Bronchial epithelial cell (primary cell): ENCODE results near the gene ZNF184. TPM values are rescaled to one million over a fixed set of nuclear protein-coding genes. Genes with fewer than 3 reads are reported as not detected.

ENCODE experiments used
- DNase-seq: peaks from one replicate; pipeline ENCODE4 v3.0.0-alpha.2; 2010; ENCODE audit warnings: low read depth
- FAIRE-seq: peaks from 2 replicates; lab custom pipeline; 2011; peaks lifted over from hg19 to GRCh38; lab: Jason Lieb, UNC
- H3K27me3 ChIP-seq: 2 replicates; pipeline ENCODE4 v1.5.1; 2011; ENCODE audit warnings: low read length; ENCODE audit not compliant: control insufficient read depth, insufficient read depth
- H3K36me3 ChIP-seq: 2 replicates; pipeline ENCODE4 v1.5.1; 2011; ENCODE audit warnings: low read length; ENCODE audit not compliant: control insufficient read depth, insufficient read depth
- H3K4me3 ChIP-seq: 2 replicates; pipeline ENCODE4 v1.5.1; 2011; ENCODE audit warnings: mild to moderate bottlenecking, low read depth, low read length, control low read depth
- total RNA-seq: library from RNA; depleted of rRNA; stranded (reverse); fragments of >200 nt; gene quantifications from 2 replicates; pipeline ENCODE4 v1.2.1, GENCODE V29; 2014
- TF ChIP-seq, protein P1 (sequence below): IDR thresholded peaks from 2 replicates; pipeline ENCODE4 v1.5.1; 2011; ENCODE audit warnings: mild to moderate bottlenecking, moderate library complexity, low read length, control low read depth, inconsistent platforms; ENCODE audit not compliant: insufficient read depth, severe bottlenecking

The ZNF184 gene
- total RNA-seq, 1 donor from 2014 or later = 6.8 TPM

DNA sequence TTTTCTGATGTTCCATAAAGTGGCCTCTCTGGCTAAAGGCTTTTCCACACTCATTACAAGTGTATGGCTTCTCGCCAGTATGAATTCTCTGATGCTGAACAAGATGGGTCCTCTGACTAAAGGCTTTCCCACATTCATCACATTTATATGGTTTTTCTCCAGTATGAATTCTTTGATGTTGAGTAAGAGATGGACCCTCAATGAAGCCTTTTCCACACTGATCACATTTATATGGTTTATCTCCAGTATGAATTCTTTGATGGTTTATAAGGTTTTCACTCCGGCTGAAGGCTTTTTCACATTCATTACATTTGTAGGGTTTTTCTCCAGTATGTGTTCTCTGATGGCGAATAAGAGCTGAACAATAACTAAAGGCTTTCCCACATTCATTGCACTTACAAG, 20.4 kb downstream of the ZNF184 start:
- no peak for DNase-seq
- H3K4me3 ChIP-seq = no peak overlapping the region
- no peak for FAIRE-seq

DNA sequence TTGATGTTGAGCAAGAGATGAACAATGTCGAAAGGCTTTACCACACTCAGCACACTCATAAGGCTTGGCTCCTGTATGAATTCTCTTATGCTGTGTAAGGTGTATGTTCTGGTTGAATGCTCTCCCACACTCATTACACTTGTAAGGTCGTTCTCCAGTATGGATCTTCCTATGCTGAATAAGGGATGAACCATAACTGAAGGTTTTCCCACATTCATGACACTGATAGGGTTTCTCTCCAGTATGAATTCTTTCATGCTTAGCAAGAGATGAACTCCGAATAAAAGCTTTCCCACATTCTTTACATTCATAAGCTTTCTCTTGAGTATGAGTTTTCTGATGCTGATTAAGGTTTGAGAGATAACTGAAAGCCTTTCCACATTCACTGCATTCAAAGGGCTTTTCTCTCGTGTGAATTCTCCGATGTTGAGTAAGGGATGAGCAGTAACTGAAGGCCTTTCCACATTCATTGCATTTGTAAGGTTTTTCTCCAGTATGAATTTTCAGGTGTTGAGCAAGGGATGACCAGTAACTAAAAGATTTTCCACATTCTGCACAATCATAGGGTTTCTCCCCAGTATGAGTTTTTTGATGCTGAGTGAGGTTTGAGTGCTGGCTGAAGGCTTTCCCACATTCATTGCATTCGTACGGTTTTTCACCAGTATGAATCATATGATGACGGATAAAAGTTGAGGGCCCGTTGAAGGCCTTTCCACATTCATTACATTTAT, 21.1 kb downstream of the ZNF184 start:
- no peaks in the 10 kb centered on the region for H3K27me3 ChIP-seq
- TF ChIP-seq, protein P1, sequence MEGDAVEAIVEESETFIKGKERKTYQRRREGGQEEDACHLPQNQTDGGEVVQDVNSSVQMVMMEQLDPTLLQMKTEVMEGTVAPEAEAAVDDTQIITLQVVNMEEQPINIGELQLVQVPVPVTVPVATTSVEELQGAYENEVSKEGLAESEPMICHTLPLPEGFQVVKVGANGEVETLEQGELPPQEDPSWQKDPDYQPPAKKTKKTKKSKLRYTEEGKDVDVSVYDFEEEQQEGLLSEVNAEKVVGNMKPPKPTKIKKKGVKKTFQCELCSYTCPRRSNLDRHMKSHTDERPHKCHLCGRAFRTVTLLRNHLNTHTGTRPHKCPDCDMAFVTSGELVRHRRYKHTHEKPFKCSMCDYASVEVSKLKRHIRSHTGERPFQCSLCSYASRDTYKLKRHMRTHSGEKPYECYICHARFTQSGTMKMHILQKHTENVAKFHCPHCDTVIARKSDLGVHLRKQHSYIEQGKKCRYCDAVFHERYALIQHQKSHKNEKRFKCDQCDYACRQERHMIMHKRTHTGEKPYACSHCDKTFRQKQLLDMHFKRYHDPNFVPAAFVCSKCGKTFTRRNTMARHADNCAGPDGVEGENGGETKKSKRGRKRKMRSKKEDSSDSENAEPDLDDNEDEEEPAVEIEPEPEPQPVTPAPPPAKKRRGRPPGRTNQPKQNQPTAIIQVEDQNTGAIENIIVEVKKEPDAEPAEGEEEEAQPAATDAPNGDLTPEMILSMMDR = no peak
- H3K4me3 ChIP-seq = no peak overlapping the region
- FAIRE-seq (no peak), DNase-seq (no peak)
- H3K36me3 ChIP-seq = peaks cover 5% of the 10 kb centered on the region

More for the DNA sequence above, 20.4 kb downstream of the ZNF184 start:
- TF ChIP-seq, protein P1 = no peak
- Histone ChIP-seq H3K27me3 (no peaks in the 10 kb centered on the region), H3K36me3 (peaks cover 9% of the 10 kb centered on the region)

DNA sequence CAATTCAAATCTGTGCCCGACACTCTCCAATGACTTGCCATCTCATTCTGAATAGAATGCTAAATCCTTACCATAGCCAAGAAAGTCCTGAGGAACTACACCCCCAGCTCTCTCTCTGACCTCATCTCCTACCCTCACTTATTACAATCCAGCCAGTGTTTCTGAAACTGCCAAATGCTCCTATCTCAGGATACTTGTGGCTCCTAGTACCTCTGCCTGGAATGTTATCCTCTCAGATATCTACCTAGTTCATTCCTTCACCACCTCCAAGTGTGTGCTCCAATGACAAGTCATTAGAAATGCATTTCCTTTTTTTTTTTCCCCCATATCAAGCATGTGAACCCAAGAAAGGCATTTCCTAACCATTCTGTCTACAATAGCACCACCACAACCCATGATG, 24.4 kb downstream of the ZNF184 start:
- H3K36me3 ChIP-seq = peaks cover 1% of the 10 kb centered on the region
- no peaks in the 10 kb centered on the region for H3K27me3 ChIP-seq
- TF ChIP-seq, protein P1 = no peak
- no peak for DNase-seq
- FAIRE-seq = no peak
- H3K4me3 ChIP-seq = no peak overlapping the region

DNA sequence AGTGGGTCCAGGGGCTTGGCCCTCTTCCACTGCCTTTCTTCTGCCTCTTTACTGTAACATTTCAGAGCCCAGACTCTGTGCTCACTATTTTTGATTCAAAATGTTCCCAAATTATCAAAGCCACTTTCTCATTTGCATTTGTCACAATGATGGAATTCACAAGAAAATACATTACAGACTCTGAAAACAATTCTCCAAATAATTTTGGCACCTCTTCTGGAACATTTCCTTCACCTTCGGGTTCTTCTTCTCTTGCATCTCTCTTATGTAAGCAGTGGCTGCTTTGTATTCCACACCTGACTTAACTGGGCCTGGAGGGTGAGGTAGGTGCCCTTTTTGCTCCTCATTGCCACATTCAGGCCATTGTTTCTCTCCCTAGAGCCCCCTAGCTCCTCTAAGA, 30.0 kb downstream of the ZNF184 start:
- TF ChIP-seq, protein P1 = no peak
- Histone ChIP-seq H3K27me3 (no peaks in the 10 kb centered on the region), H3K4me3 (no peak overlapping the region), H3K36me3 (no peaks in the 10 kb centered on the region)
- FAIRE-seq = no peak
- DNase-seq = no peak

DNA sequence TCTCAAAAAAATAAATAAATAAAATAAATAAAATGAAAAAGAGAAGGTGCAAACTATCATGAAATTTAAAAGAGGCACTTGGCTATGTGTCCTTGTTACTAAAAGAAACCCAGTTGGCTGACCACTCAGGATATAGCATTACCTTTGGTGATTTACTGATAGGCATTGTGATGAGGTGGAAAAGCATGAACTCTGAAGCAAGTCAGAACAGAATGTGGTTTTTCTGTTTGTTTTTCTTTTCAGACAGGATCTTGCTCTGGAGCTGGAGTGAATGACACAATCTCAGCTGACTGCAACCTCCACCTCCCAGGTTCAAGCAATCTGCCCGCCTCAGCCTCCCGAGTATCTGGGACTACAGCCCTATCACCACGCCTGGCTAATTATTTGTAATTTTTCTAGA, 31.9 kb downstream of the ZNF184 start:
- Histone ChIP-seq H3K4me3 (no peak overlapping the region), H3K36me3 (no peaks in the 10 kb centered on the region), H3K27me3 (no peaks in the 10 kb centered on the region)
- DNase-seq (peak; percentile 92), FAIRE-seq (no peak)
- TF ChIP-seq, protein P1 = no peak

DNA sequence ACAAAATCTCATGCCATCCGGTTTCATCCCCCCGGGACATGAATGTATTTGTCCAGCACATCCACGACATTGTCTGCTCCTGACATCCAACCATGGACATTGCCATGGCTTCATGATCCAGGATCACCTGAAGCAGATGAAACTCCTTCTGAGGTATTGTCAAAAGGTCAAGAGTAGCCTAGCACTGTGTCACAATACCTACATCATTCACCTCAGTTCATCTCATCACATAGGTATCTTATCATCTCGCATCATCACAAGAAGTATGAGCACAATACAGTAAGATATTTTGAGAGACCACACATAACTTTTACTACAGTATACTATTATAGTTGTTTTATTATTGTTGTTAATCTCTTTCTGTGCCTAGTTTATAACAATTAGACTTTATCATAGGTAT, 33.5 kb downstream of the ZNF184 start:
- TF ChIP-seq, protein P1 = no peak
- H3K36me3 ChIP-seq = no peaks in the 10 kb centered on the region
- H3K4me3 ChIP-seq = no peak overlapping the region
- DNase-seq = no peak
- no peak for FAIRE-seq
- no peaks in the 10 kb centered on the region for H3K27me3 ChIP-seq
